Measurements from ENCODE around the gene NSL1.

GRCh38 chr1:212718499-212718898, 73.1 kb downstream of the NSL1 start:
- TF ChIP-seq USF2 (CRISPR knock-in tag; IDR thresholded peaks at IDR 0.05) (no peak), RFX1 (IDR thresholded peaks at IDR 0.05) (no peak), GTF2B (IDR thresholded peaks at IDR 0.05; ENCODE audit: extremely low read depth, insufficient read length) (no peak), ZZZ3 (IDR thresholded peaks at IDR 0.05) (no peak)

Data from K562 (cell line).